Natural killer cell treated with Interleukin-12 subunit alpha and Interleukin-12 subunit beta and Interleukin-15 and Interleukin-18, amount 100 ng/mL, for 72 hours (primary cell): ENCODE measurements around the gene TRIM72. TPM values are rescaled to one million over a fixed set of nuclear protein-coding genes. Genes with fewer than 3 reads are reported as not detected.
"Not testable (repeated sequence)": the region's sequence is repeated elsewhere in the genome, so short reads cannot be mapped to it uniquely, and the experiment has no call there.

Source experiments
- ATAC-seq, 2 donors: fragments of 150-1000 bp; cut with Tn5 transposase in 1 of 2; sonication (Bioruptor Pico), chemical (Tn5 transposase) in 1 of 2; 2 replicates each; pipeline ENCODE4 v1.10.0; 2021
- DNase-seq: peaks from one replicate; pipeline ENCODE4 v3.0.0; 2022; ENCODE audit warnings: low spot score
- H3K27ac Mint-ChIP-seq, 2 donors: 1 replicate in 1 of 2; 2 replicates in 1 of 2; pipeline ENCODE4 v1.8.0; 2022; ENCODE audit warnings: mixed read lengths in 2 of 2, mild to moderate bottlenecking in 1 of 2, moderate library complexity in 1 of 2
- H3K27me3 Mint-ChIP-seq, 2 donors: 1 replicate in 1 of 2; 2 replicates in 1 of 2; pipeline ENCODE4 v1.8.0; 2022; ENCODE audit warnings: mixed read lengths in 2 of 2
- H3K36me3 Mint-ChIP-seq: one replicate; pipeline ENCODE4 v1.8.0; 2022; ENCODE audit warnings: mixed read lengths
- H3K4me1 Mint-ChIP-seq, 2 donors: 1 replicate in 1 of 2; 2 replicates in 1 of 2; pipeline ENCODE4 v1.8.0; 2022; ENCODE audit warnings: low read depth in 2 of 2, mixed read lengths in 2 of 2, mild to moderate bottlenecking in 1 of 2
- H3K4me3 Mint-ChIP-seq: one replicate; pipeline ENCODE4 v1.8.0; 2022; ENCODE audit warnings: mixed read lengths
- H3K9me3 Mint-ChIP-seq: 2 replicates; pipeline ENCODE4 v1.8.0; 2022; ENCODE audit warnings: mixed read lengths
- total RNA-seq, 2 donors: library from RNA; stranded (reverse); gene quantifications; one replicate each; pipeline ENCODE4 v1.2.3, GENCODE V29; 2022

Gene TRIM72
- total RNA-seq, 2 donors from 2014 or later, result 0.06 TPM; not detected in 1

GRCh38 chr16:31243734-31244670 is 30.1 kb downstream of the TRIM72 start:
- Mint-ChIP-seq H3K4me3 (no peak overlapping the region), H3K27me3 (no peaks in the 10 kb centered on the region), H3K9me3 (no peaks in the 10 kb centered on the region), H3K4me1 (no peaks in the 10 kb centered on the region), H3K36me3 (no peaks in the 10 kb centered on the region), H3K27ac (no peak overlapping the region)
- DNase-seq, result no peak
- ATAC-seq, result no peak

- H3K27ac Mint-ChIP-seq, result not testable (repeated sequence)
Observed at GRCh38 chr16:31245598-31245997, 31.7 kb downstream of the TRIM72 start.

GRCh38 chr16:31246296-31246695 is 32.4 kb downstream of the TRIM72 start:
- no peak overlapping the region for H3K27ac Mint-ChIP-seq
- no peak overlapping the region for H3K4me3 Mint-ChIP-seq
- no peaks in the 10 kb centered on the region for H3K27me3 Mint-ChIP-seq
- DNase-seq (no peak), ATAC-seq (no peak)
- no peaks in the 10 kb centered on the region for H3K36me3 Mint-ChIP-seq
- H3K4me1 Mint-ChIP-seq, result peaks cover 10 to 13% of the 10 kb centered on the region in 2 donors
- H3K9me3 Mint-ChIP-seq, result no peaks in the 10 kb centered on the region

More at GRCh38 chr16:31245598-31245997, 31.7 kb downstream of the TRIM72 start:
- not testable (repeated sequence) for H3K36me3 Mint-ChIP-seq, DNase-seq, H3K4me1 Mint-ChIP-seq, H3K4me3 Mint-ChIP-seq, H3K27me3 Mint-ChIP-seq, ATAC-seq, H3K9me3 Mint-ChIP-seq

GRCh38 chr16:31248344-31248743 is 34.4 kb downstream of the TRIM72 start:
- DNase-seq (no peak), ATAC-seq (no peak)
- Mint-ChIP-seq H3K27ac (no peak overlapping the region), H3K36me3 (no peaks in the 10 kb centered on the region), H3K9me3 (no peaks in the 10 kb centered on the region), H3K27me3 (no peaks in the 10 kb centered on the region), H3K4me3 (no peak overlapping the region), H3K4me1 (peaks cover 28 to 31% of the 10 kb centered on the region in 2 donors)

GRCh38 chr16:31250782-31251384 is 37.0 kb downstream of the TRIM72 start:
- Mint-ChIP-seq H3K4me1 (peaks cover 40 to 46% of the 10 kb centered on the region in 2 donors), H3K27ac (peak overlapping the region; percentile 51 to 94), H3K27me3 (no peaks in the 10 kb centered on the region), H3K36me3 (no peaks in the 10 kb centered on the region), H3K4me3 (peak overlapping the region; percentile 22), H3K9me3 (no peaks in the 10 kb centered on the region)
- DNase-seq (no peak), ATAC-seq (no peak)

GRCh38 chr16:31251435-31251834 is 37.5 kb downstream of the TRIM72 start:
- Mint-ChIP-seq H3K27me3 (no peaks in the 10 kb centered on the region), H3K9me3 (no peaks in the 10 kb centered on the region), H3K36me3 (no peaks in the 10 kb centered on the region), H3K27ac (peak overlapping the region; percentile 51 to 94), H3K4me1 (peaks cover 40 to 46% of the 10 kb centered on the region in 2 donors), H3K4me3 (peak overlapping the region; percentile 22)
- DNase-seq (no peak), ATAC-seq (no peak)

GRCh38 chr16:31253642-31254045 is 39.7 kb downstream of the TRIM72 start:
- peak; percentile 90 for DNase-seq
- H3K4me3 Mint-ChIP-seq, result peak overlapping the region; percentile 89
- H3K27me3 Mint-ChIP-seq, result no peaks in the 10 kb centered on the region
- no peaks in the 10 kb centered on the region for H3K9me3 Mint-ChIP-seq
- peaks cover 43 to 46% of the 10 kb centered on the region in 2 donors for H3K4me1 Mint-ChIP-seq
- no peaks in the 10 kb centered on the region for H3K36me3 Mint-ChIP-seq
- ATAC-seq, result peak; percentile 98 to 99
- peak overlapping the region; percentile 94 for H3K27ac Mint-ChIP-seq

- no peaks in the 10 kb centered on the region for H3K36me3 Mint-ChIP-seq
- DNase-seq (no peak), ATAC-seq (no peak)
- H3K27ac Mint-ChIP-seq, result peak overlapping the region in 1 of 2 donors; percentile 94
- peaks cover 47 to 48% of the 10 kb centered on the region in 2 donors for H3K4me1 Mint-ChIP-seq
- no peaks in the 10 kb centered on the region for H3K27me3 Mint-ChIP-seq
- H3K9me3 Mint-ChIP-seq, result no peaks in the 10 kb centered on the region
- no peak overlapping the region for H3K4me3 Mint-ChIP-seq
Observed at GRCh38 chr16:31256466-31256865, 42.5 kb downstream of the TRIM72 start.

GRCh38 chr16:31258366-31258765 is 44.4 kb downstream of the TRIM72 start:
- Mint-ChIP-seq H3K4me1 (peaks cover 46 to 50% of the 10 kb centered on the region in 2 donors), H3K9me3 (no peaks in the 10 kb centered on the region), H3K27ac (no peak overlapping the region), H3K36me3 (no peaks in the 10 kb centered on the region), H3K27me3 (no peaks in the 10 kb centered on the region), H3K4me3 (no peak overlapping the region)
- no peak for DNase-seq
- no peak for ATAC-seq

- H3K36me3 Mint-ChIP-seq, result no peaks in the 10 kb centered on the region
- no peaks in the 10 kb centered on the region for H3K9me3 Mint-ChIP-seq
- H3K27ac Mint-ChIP-seq, result peak overlapping the region; percentile 78 to 95
- ATAC-seq, result peak; percentile 49 to 64
- DNase-seq, result no peak
- H3K27me3 Mint-ChIP-seq, result no peaks in the 10 kb centered on the region
- peak overlapping the region; percentile 92 for H3K4me3 Mint-ChIP-seq
- H3K4me1 Mint-ChIP-seq, result peaks cover 37 to 44% of the 10 kb centered on the region in 2 donors
Observed at GRCh38 chr16:31260136-31260931, 46.4 kb downstream of the TRIM72 start.

- ATAC-seq (no peak), DNase-seq (no peak)
- Mint-ChIP-seq H3K4me1 (peaks cover 48 to 50% of the 10 kb centered on the region in 2 donors), H3K9me3 (no peaks in the 10 kb centered on the region), H3K36me3 (peaks cover 2% of the 10 kb centered on the region), H3K27me3 (no peaks in the 10 kb centered on the region), H3K4me3 (peak overlapping the region; percentile 51), H3K27ac (peak overlapping the region; percentile 78 to 95)
Observed at GRCh38 chr16:31262084-31262483, 48.2 kb downstream of the TRIM72 start.

- Mint-ChIP-seq H3K27me3 (no peaks in the 10 kb centered on the region), H3K9me3 (no peaks in the 10 kb centered on the region), H3K36me3 (peaks cover 12% of the 10 kb centered on the region), H3K4me1 (peaks cover 57 to 66% of the 10 kb centered on the region in 2 donors), H3K27ac (peak overlapping the region; percentile 98 to 99), H3K4me3 (peak overlapping the region; percentile 95)
- ATAC-seq (peak; percentile 97 to 98), DNase-seq (peak; percentile 89)
Observed at GRCh38 chr16:31265329-31266245, 51.7 kb downstream of the TRIM72 start.
